IMR-90 (cell line): Measurements from ENCODE around the gene KRT80. TPM values are rescaled to one million over a fixed set of nuclear protein-coding genes. Genes with fewer than 3 reads are reported as not detected.

Experiments
- ATAC-seq: fragments of 200-7000 bp; cut with Tn5 transposase; 2 replicates; pipeline ENCODE4 v1.9.1; 2020; ENCODE audit warnings: low read depth, mild to moderate bottlenecking, moderate library complexity
- BruUV-seq: library from RNA; stranded (reverse); fragments of 400-500 nt; replicated peaks from 2 replicates; lab custom pipeline; 2021; lab: Mats Ljungman, UMichigan
- CTCF ChIA-PET: fragments of 300-600 bp; formaldehyde crosslinking; extraction: SDS; loops from one replicate; lab custom pipeline; 2021; ENCODE audit warnings: antibody characterized with exemption; lab: Yijun Ruan, JAX
- POLR2A ChIA-PET: fragments of 300-600 bp; sonication (Branson Sonifier 250); formaldehyde crosslinking; loops from one replicate; lab custom pipeline; 2022; ENCODE audit warnings: antibody characterized with exemption; ENCODE audit not compliant: unreplicated experiment; lab: Charles Lee
- DNase-seq: peaks from one replicate; pipeline ENCODE4 v3.0.0; 2013
- H2AFZ ChIP-seq: replicated peaks from 2 replicates; pipeline ENCODE3; 2013; ENCODE audit warnings: low read length, mild to moderate bottlenecking; ENCODE audit not compliant: poor library complexity
- H2AK5ac ChIP-seq: 2 replicates; pipeline ENCODE4 v1.6.1; 2013; ENCODE audit warnings: low read depth, low read length, inconsistent platforms
- H2AK9ac ChIP-seq: replicated peaks from 2 replicates; pipeline ENCODE3; 2013; ENCODE audit warnings: mild to moderate bottlenecking, low read depth, low read length, moderate library complexity; ENCODE audit not compliant: poor library complexity
- H2BK120ac ChIP-seq: 2 replicates; pipeline ENCODE4 v1.6.1; 2013; ENCODE audit warnings: low read depth, low read length, inconsistent platforms
- H2BK15ac ChIP-seq: 3 replicates; pipeline ENCODE4 v1.6.1; 2013; ENCODE audit warnings: low read depth, low read length, inconsistent platforms
- H2BK20ac ChIP-seq: 2 replicates; pipeline ENCODE4 v1.6.1; 2013; ENCODE audit warnings: low read depth, mild to moderate bottlenecking, inconsistent platforms, low read length, moderate library complexity
- H2BK5ac ChIP-seq: 2 replicates; pipeline ENCODE4 v1.6.1; 2013; ENCODE audit warnings: mild to moderate bottlenecking, low read depth, low read length, inconsistent platforms; ENCODE audit not compliant: poor library complexity, severe bottlenecking
- H3K14ac ChIP-seq: replicated peaks from 2 replicates; pipeline ENCODE4 v1.6.1; 2013; ENCODE audit warnings: low read depth, low read length, inconsistent platforms
- H3K18ac ChIP-seq: 2 replicates; pipeline ENCODE4 v1.6.1; 2013; ENCODE audit warnings: low read depth, low read length, control low read depth
- H3K23ac ChIP-seq: 2 replicates; pipeline ENCODE4 v1.6.1; 2013; ENCODE audit warnings: low read depth, low read length, inconsistent platforms
- H3K27ac ChIP-seq: 2 replicates; pipeline ENCODE4 v1.5.1; 2013; ENCODE audit warnings: mild to moderate bottlenecking, control low read depth, low read length; ENCODE audit not compliant: insufficient read depth
- H3K27me3 ChIP-seq: 2 replicates; pipeline ENCODE4 v1.6.1; 2013; ENCODE audit warnings: low read length; ENCODE audit not compliant: control insufficient read depth, insufficient read depth
- H3K36me3 ChIP-seq: 2 replicates; pipeline ENCODE4 v1.6.1; 2013; ENCODE audit warnings: low read length, mixed read lengths; ENCODE audit not compliant: control insufficient read depth, insufficient read depth
- H3K4ac ChIP-seq: 2 replicates; pipeline ENCODE4 v1.6.1; 2013; ENCODE audit warnings: low read depth, low read length, inconsistent platforms
- H3K4me1 ChIP-seq: 2 replicates; pipeline ENCODE4 v1.6.1; 2013; ENCODE audit warnings: low read length, mixed read lengths; ENCODE audit not compliant: control insufficient read depth, insufficient read depth
- H3K4me2 ChIP-seq: 2 replicates; pipeline ENCODE4 v1.6.1; 2013; ENCODE audit warnings: low read depth, mild to moderate bottlenecking, control low read depth, low read length, moderate library complexity
- H3K4me3 ChIP-seq: 2 replicates; pipeline ENCODE4 v1.5.1; 2013; ENCODE audit warnings: low read depth, mild to moderate bottlenecking, control low read depth, low read length, moderate library complexity; ENCODE audit not compliant: insufficient read depth
- H3K56ac ChIP-seq: 2 replicates; pipeline ENCODE4 v1.6.1; 2013; ENCODE audit warnings: low read length, inconsistent platforms; ENCODE audit not compliant: insufficient read depth; ENCODE audit errors: extremely low read depth
- H3K79me1 ChIP-seq, 2 experiments: 2 replicates each; pipeline ENCODE4 v1.6.1; 2013; ENCODE audit warnings: low read length in 2 of 2, inconsistent platforms in 1 of 2, low read depth in 1 of 2
- H3K9ac ChIP-seq: 2 replicates; pipeline ENCODE4 v1.6.1; 2013; ENCODE audit warnings: low read depth, low read length, control low read depth
- H3K9me1 ChIP-seq: 2 replicates; pipeline ENCODE4 v1.6.1; 2013; ENCODE audit warnings: low read length, inconsistent platforms; ENCODE audit not compliant: insufficient read depth
- H3K9me3 ChIP-seq: 2 replicates; pipeline ENCODE4 v1.6.1; 2013; ENCODE audit warnings: low read length; ENCODE audit not compliant: control insufficient read depth, insufficient read depth
- H4K20me1 ChIP-seq: 2 replicates; pipeline ENCODE4 v1.6.1; 2013; ENCODE audit warnings: low read length, inconsistent platforms; ENCODE audit not compliant: insufficient read depth
- H4K5ac ChIP-seq: 2 replicates; pipeline ENCODE4 v1.6.1; 2013; ENCODE audit warnings: mild to moderate bottlenecking, low read depth, low read length, control low read depth
- H4K8ac ChIP-seq, 2 experiments: 2 replicates each; pipeline ENCODE4 v1.6.1; 2013; ENCODE audit warnings: low read depth in 2 of 2, low read length in 2 of 2, control low read depth in 1 of 2, inconsistent platforms in 1 of 2
- H4K91ac ChIP-seq: 2 replicates; pipeline ENCODE4 v1.6.1; 2013; ENCODE audit warnings: low read depth, low read length, inconsistent platforms; ENCODE audit not compliant: insufficient read depth
- BHLHE40 ChIP-seq: fragments of 150-350 bp; IDR thresholded peaks from 2 replicates; pipeline ENCODE4 v1.6.1; 2016; ENCODE audit warnings: mild to moderate bottlenecking, low read depth, low read length
- CHD1 ChIP-seq: IDR thresholded peaks from 2 replicates; pipeline ENCODE4 v1.6.1; 2012; ENCODE audit warnings: low read depth, low read length, improper control_type of control experiment
- FOS ChIP-seq: fragments of 150-350 bp; IDR thresholded peaks from 2 replicates; pipeline ENCODE4 v1.6.1; 2016; ENCODE audit warnings: low read depth, low read length
- MAFK ChIP-seq: IDR thresholded peaks from 2 replicates; pipeline ENCODE4 v1.6.1; 2012; ENCODE audit warnings: low read depth, low read length, improper control_type of control experiment
- NFE2L2 ChIP-seq: fragments of 150-350 bp; IDR thresholded peaks from 2 replicates; pipeline ENCODE4 v1.6.1; 2016; ENCODE audit warnings: low read depth, mild to moderate bottlenecking, low read length
- POLR2A ChIP-seq: IDR thresholded peaks from 2 replicates; pipeline ENCODE4 v1.6.1; 2012; ENCODE audit warnings: mild to moderate bottlenecking, low read depth, low read length
- RCOR1 ChIP-seq: IDR thresholded peaks from 2 replicates; pipeline ENCODE4 v1.6.1; 2012; ENCODE audit warnings: mild to moderate bottlenecking, low read length, improper control_type of control experiment; ENCODE audit not compliant: insufficient replicate concordance
- SMC3 ChIP-seq: fragments of 150-350 bp; IDR thresholded peaks from 2 replicates; pipeline ENCODE4 v1.6.1; 2016; ENCODE audit warnings: low read depth, mild to moderate bottlenecking, antibody characterized with exemption, low read length, moderate library complexity
- WGBS, 2 experiments: methylation state at CpG; one replicate each; pipeline versions ENCODE4 v1.1.5 to v1.1.7; 2013; ENCODE audit warnings: missing lambda C conversion rate in 2 of 2; ENCODE audit not compliant: insufficient read length in 1 of 2; ENCODE audit errors: extremely low coverage in 2 of 2; 5-methylcytosine and 5-hydroxymethylcytosine counted together
- dilution Hi-C: fragments of 300-500 bp; cut with HindIII; formaldehyde crosslinking; loops from one replicate; pipeline ENCODE4 v1.14.3; 2018; ENCODE audit warnings: low sequenced_read_pairs; ENCODE audit not compliant: unreplicated experiment
- in situ Hi-C: fragments of 300-500 bp; cut with MboI; formaldehyde crosslinking; loops from 3 replicates; pipeline ENCODE4 v1.14.3; 2019; ENCODE audit warnings: low sequenced_read_pairs, inconsistent platforms, mixed read lengths
- intact Hi-C: fragments of 100-400 bp; cut with micrococcal nuclease; formaldehyde crosslinking; loops from 2 replicates; pipeline ENCODE4 v1.10.0; 2022
- polyA plus RNA-seq, 3 experiments: library from polyadenylated mRNA; depleted of rRNA; stranded (reverse); fragments of >200 nt; gene quantifications; 2 replicates each; pipeline ENCODE4 v1.2.3, GENCODE V29; 2012; ENCODE audit warnings: low replicate concordance in 1 of 3
- total RNA-seq: library from RNA; depleted of rRNA; stranded (reverse); fragments of >200 nt; gene quantifications from 2 replicates; pipeline ENCODE4 v1.2.3, GENCODE V29; 2012

KRT80 gene
- total and polyA plus RNA-seq, 2 of the 4 experiments (the other 2 are of a cell fraction): 0.54 to 3.4 TPM

DNA sequence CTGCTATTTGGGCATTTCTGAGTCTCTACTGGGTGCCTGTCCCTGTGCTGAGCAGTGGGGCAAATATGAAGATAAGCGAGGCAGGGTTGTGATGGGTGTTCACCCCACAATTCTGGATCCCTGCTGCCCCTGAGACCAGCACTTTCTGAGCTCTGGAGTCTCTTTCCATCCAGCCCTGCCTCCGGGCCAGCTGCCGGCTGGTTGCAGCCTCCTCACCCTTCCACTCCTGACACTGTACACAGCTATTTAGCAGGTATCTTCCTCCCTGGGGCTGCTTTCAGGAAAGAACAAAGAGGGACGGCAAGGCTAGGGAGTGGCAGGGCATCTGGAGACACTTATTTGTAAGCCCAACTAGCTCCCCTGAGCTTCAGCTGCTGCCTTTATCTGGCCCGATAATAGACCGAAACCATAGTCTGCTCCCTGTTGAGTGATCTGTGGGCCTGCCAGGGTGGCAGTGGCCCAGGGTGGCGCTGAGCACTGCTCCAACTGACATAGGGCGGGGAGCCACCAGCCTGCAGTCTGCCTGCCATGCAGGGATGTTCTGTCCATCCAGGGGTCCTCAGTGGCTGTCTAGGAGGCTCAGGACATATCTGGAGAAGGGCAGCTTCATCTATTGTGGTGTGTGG lies 7.6 kb upstream of the KRT80 start:
- in situ Hi-C loops (no loop called here), dilution Hi-C loops (no loop called here), intact Hi-C loops (no loop called here)
- Histone ChIP-seq H3K27ac (no peak overlapping the region), H3K79me1 (peaks cover 0 to 4% of the 10 kb centered on the region in 2 experiments; a peak in 1 of 4 replicates), H3K9ac (no peak overlapping the region), H4K20me1 (no peaks in the 10 kb centered on the region), H3K14ac (0 out of 2 replicates have a peak overlapping the region, but pooled peaks have one; percentile 9), H4K8ac (no peak overlapping the region), H3K23ac (no peak overlapping the region), H4K5ac (no peak overlapping the region), H2BK20ac (peak overlapping the region; percentile 58), H2AK9ac (no peak overlapping the region), H3K18ac (no peak overlapping the region), H2AFZ (no peak overlapping the region), H3K56ac (no peak overlapping the region), H2AK5ac (peak overlapping the region; percentile 39; the same call in 1 of the 2 replicates), H3K4me2 (no peak overlapping the region), H2BK5ac (no peak overlapping the region), H3K4me3 (no peak overlapping the region), H3K9me3 (no peaks in the 10 kb centered on the region), H3K9me1 (peaks cover 13% of the 10 kb centered on the region), H3K27me3 (no peaks in the 10 kb centered on the region), H3K36me3 (no peaks in the 10 kb centered on the region), H2BK120ac (peak overlapping the region; percentile 38; the same call in 1 of the 2 replicates), H4K91ac (peak overlapping the region; percentile 18; the same call in 1 of the 2 replicates), H2BK15ac (peak overlapping the region; percentile 68; the same call in 1 of the 3 replicates), H3K4me1 (peaks cover 30% of the 10 kb centered on the region), H3K4ac (peak overlapping the region; percentile 54; the same call in 1 of the 2 replicates)
- POLR2A ChIA-PET: no interaction called here
- WGBS, 2 experiments: 90% methylated on average over 2 of the region's 8 CpGs; no CpG with 5 or more reads in 1 of the 2 experiments
- DNase-seq (no peak), ATAC-seq (no peak)
- TF ChIP-seq MAFK (no peak), FOS (no peak), RCOR1 (no peak), CHD1 (no peak), SMC3 (no peak), BHLHE40 (no peak), NFE2L2 (no peak), POLR2A (no peak)
- no TSS peak for BruUV-seq
- CTCF ChIA-PET: no interaction called here
